ENCODE measurements around the gene ELOB. TPM values are rescaled to one million over a fixed set of nuclear protein-coding genes. Genes with fewer than 3 reads are reported as not detected.

Gene ELOB
- total RNA-seq, 1 donor from 2014 or later, result 237 TPM

DNA sequence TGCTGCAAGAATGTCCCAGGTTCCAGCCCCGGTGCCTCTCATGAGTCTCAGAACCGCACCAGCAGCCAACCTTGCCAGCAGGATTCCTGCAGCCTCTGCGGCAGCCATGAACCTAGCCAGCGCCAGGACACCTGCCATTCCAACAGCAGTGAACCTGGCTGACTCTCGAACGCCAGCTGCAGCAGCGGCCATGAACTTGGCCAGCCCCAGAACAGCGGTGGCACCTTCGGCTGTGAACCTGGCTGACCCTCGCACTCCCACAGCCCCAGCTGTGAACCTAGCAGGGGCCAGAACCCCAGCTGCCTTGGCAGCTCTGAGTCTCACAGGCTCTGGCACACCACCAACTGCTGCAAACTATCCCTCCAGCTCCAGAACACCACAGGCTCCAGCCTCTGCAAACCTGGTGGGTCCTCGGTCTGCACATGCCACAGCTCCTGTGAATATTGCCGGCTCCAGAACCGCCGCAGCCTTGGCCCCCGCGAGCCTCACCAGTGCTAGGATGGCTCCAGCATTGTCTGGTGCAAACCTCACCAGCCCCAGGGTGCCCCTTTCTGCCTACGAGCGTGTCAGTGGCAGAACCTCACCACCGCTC is 9.8 kb downstream of the ELOB start:
- H3K4me3 Mint-ChIP-seq, result no peak overlapping the region
- peaks cover 6% of the 10 kb centered on the region for H3K4me1 Mint-ChIP-seq (ENCODE audit: unreplicated experiment)
- peaks cover 13% of the 10 kb centered on the region for H3K9me3 Mint-ChIP-seq
- TF ChIP-seq, protein P1, sequence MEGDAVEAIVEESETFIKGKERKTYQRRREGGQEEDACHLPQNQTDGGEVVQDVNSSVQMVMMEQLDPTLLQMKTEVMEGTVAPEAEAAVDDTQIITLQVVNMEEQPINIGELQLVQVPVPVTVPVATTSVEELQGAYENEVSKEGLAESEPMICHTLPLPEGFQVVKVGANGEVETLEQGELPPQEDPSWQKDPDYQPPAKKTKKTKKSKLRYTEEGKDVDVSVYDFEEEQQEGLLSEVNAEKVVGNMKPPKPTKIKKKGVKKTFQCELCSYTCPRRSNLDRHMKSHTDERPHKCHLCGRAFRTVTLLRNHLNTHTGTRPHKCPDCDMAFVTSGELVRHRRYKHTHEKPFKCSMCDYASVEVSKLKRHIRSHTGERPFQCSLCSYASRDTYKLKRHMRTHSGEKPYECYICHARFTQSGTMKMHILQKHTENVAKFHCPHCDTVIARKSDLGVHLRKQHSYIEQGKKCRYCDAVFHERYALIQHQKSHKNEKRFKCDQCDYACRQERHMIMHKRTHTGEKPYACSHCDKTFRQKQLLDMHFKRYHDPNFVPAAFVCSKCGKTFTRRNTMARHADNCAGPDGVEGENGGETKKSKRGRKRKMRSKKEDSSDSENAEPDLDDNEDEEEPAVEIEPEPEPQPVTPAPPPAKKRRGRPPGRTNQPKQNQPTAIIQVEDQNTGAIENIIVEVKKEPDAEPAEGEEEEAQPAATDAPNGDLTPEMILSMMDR (conservative IDR thresholded peaks at IDR 0.05), result no peak
- DNase-seq (ENCODE audit: extremely low spot score, unreplicated experiment), result no peak
- peak overlapping the region; percentile 46 for H3K27ac Mint-ChIP-seq
- peaks cover 56% of the 10 kb centered on the region for H3K36me3 Mint-ChIP-seq
- H3K27me3 Mint-ChIP-seq, result no peaks in the 10 kb centered on the region

DNA sequence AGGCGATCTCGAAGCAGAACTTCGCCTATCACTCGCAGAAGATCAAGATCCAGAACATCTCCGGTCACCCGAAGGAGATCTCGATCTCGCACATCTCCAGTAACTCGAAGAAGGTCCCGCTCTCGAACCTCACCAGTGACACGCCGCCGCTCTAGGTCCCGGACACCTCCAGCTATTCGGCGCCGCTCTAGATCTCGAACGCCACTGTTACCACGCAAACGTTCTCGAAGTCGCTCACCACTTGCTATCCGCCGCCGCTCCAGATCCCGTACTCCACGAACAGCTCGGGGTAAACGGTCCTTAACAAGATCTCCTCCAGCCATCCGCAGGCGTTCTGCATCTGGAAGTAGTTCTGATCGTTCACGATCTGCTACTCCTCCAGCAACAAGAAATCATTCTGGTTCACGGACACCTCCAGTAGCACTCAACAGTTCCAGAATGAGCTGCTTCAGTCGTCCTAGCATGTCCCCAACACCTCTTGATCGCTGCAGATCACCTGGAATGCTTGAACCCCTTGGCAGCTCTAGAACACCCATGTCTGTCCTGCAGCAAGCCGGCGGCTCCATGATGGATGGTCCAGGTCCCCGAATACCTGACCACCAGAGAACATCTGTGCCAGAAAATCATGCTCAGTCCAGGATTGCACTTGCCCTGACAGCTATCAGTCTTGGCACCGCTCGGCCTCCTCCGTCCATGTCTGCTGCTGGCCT is 10.5 kb downstream of the ELOB start:
- H3K4me3 Mint-ChIP-seq, result no peak overlapping the region
- peaks cover 6% of the 10 kb centered on the region for H3K4me1 Mint-ChIP-seq (ENCODE audit: unreplicated experiment)
- TF ChIP-seq, protein P1 (conservative IDR thresholded peaks at IDR 0.05), result no peak
- peaks cover 14% of the 10 kb centered on the region for H3K9me3 Mint-ChIP-seq
- DNase-seq (ENCODE audit: extremely low spot score, unreplicated experiment), result no peak
- H3K36me3 Mint-ChIP-seq, result peaks cover 62% of the 10 kb centered on the region
- no peaks in the 10 kb centered on the region for H3K27me3 Mint-ChIP-seq
- no peak overlapping the region for H3K27ac Mint-ChIP-seq

DNA sequence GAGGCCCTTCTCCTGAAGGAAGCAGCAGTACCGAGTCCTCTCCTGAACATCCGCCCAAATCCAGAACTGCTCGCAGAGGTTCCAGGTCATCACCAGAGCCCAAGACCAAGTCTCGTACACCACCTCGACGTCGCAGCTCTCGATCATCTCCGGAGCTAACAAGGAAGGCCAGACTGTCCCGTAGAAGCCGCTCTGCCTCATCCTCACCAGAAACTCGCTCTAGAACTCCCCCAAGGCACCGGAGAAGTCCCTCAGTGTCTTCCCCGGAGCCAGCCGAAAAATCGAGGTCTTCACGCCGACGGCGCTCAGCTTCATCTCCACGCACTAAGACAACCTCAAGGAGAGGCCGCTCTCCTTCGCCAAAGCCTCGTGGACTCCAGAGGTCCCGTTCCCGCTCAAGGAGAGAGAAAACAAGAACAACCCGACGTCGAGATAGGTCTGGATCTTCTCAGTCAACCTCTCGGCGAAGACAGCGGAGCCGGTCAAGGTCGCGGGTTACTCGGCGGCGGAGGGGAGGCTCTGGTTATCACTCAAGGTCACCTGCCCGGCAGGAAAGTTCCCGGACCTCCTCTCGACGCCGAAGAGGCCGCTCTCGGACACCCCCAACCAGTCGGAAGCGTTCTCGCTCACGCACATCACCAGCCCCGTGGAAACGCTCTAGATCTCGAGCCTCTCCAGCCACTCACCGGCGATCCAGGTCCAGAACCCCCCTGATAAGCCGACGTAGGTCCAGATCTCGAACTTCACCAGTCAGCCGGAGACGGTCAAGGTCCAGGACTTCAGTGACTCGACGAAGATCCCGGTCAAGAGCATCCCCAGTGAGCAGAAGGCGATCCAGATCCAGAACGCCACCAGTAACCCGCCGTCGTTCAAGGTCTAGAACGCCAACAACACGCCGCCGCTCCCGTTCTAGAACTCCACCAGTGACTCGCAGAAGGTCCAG is 11.3 kb downstream of the ELOB start:
- Mint-ChIP-seq H3K27ac (no peak overlapping the region), H3K36me3 (peaks cover 71% of the 10 kb centered on the region), H3K9me3 (peaks cover 14% of the 10 kb centered on the region), H3K4me3 (no peak overlapping the region), H3K27me3 (no peaks in the 10 kb centered on the region), H3K4me1 (ENCODE audit: unreplicated experiment) (peaks cover 6% of the 10 kb centered on the region)
- TF ChIP-seq, protein P1 (conservative IDR thresholded peaks at IDR 0.05), result no peak
- no peak for DNase-seq (ENCODE audit: extremely low spot score, unreplicated experiment)

GRCh38 chr16:2764718-2765117 is 12.4 kb downstream of the ELOB start:
- Mint-ChIP-seq H3K27ac (no peak overlapping the region), H3K4me3 (no peak overlapping the region), H3K9me3 (peaks cover 14% of the 10 kb centered on the region), H3K36me3 (peaks cover 81% of the 10 kb centered on the region), H3K27me3 (no peaks in the 10 kb centered on the region), H3K4me1 (ENCODE audit: unreplicated experiment) (peaks cover 6% of the 10 kb centered on the region)
- no peak for DNase-seq (ENCODE audit: extremely low spot score, unreplicated experiment)
- TF ChIP-seq, protein P1 (conservative IDR thresholded peaks at IDR 0.05), result no peak

- Mint-ChIP-seq H3K4me3 (no peak overlapping the region), H3K4me1 (ENCODE audit: unreplicated experiment) (no peaks in the 10 kb centered on the region), H3K27ac (peak overlapping the region; percentile 18), H3K9me3 (peaks cover 14% of the 10 kb centered on the region), H3K36me3 (peaks cover 91% of the 10 kb centered on the region), H3K27me3 (no peaks in the 10 kb centered on the region)
- no peak for DNase-seq (ENCODE audit: extremely low spot score, unreplicated experiment)
- TF ChIP-seq, protein P1 (conservative IDR thresholded peaks at IDR 0.05), result no peak
These were observed 13.9 kb downstream of the ELOB start for GRCh38 chr16:2763173-2763572.
